Body of pancreas (tissue), 4 donors: ENCODE measurements around the gene MXRA7.

Source experiments
- CTCF ChIP-seq, 7 experiments: fragments of 450-650 bp in 4 of 7; fragments of 200-600 bp in 3 of 7; sonication (generic) in 3 of 7; IDR thresholded peaks; one replicate each; pipeline ENCODE4 v1.5.1; 2016 to 2019; ENCODE audit warnings: antibody characterized with exemption in 7 of 7
- POLR2A ChIP-seq, 3 donors: fragments of 450-650 bp; IDR thresholded peaks; one replicate each; pipeline ENCODE4 v1.6.1; 2016; ENCODE audit warnings: antibody characterized with exemption in 3 of 3, mild to moderate bottlenecking in 2 of 3

- TF ChIP-seq CTCF (IDR thresholded peaks at IDR 0.05) (no peak), POLR2A (IDR thresholded peaks at IDR 0.05) (no peak)
These were observed 50.7 kb downstream of the MXRA7 start for GRCh38 chr17:76659928-76660655.
